IPS-15b (cell line): ENCODE data around the gene BLOC1S6.
"Not testable (repeated sequence)": the region's sequence is repeated elsewhere in the genome, so short reads cannot be mapped to it uniquely, and the experiment has no call there.

ENCODE experiments used
- H3K27me3 ChIP-seq: one replicate; pipeline ENCODE4 v1.6.1; 2013; ENCODE audit warnings: low read length; ENCODE audit not compliant: control insufficient read depth, insufficient read depth
- H3K36me3 ChIP-seq: one replicate; pipeline ENCODE4 v1.6.1; 2013; ENCODE audit warnings: low read length; ENCODE audit not compliant: control insufficient read depth, insufficient read depth
- H3K4me1 ChIP-seq: one replicate; pipeline ENCODE4 v1.6.1; 2013; ENCODE audit warnings: mild to moderate bottlenecking, low read length; ENCODE audit not compliant: control insufficient read depth, insufficient read depth
- H3K4me3 ChIP-seq: one replicate; pipeline ENCODE4 v1.5.1; 2013; ENCODE audit warnings: low read depth, low read length
- H3K9ac ChIP-seq: one replicate; pipeline ENCODE4 v1.6.1; 2013; ENCODE audit warnings: low read depth, mild to moderate bottlenecking, low read length
- H3K9me3 ChIP-seq: one replicate; pipeline ENCODE4 v1.6.1; 2013; ENCODE audit warnings: mild to moderate bottlenecking, low read length; ENCODE audit not compliant: control insufficient read depth, insufficient read depth

Gene BLOC1S6

GRCh38 chr15:45647828-45648227 is 60.6 kb downstream of the BLOC1S6 start:
- Histone ChIP-seq H3K9ac (no peak overlapping the region), H3K4me1 (no peaks in the 10 kb centered on the region), H3K27me3 (no peaks in the 10 kb centered on the region), H3K9me3 (no peaks in the 10 kb centered on the region), H3K4me3 (no peak overlapping the region), H3K36me3 (no peaks in the 10 kb centered on the region)

GRCh38 chr15:45648521-45649200 is 61.5 kb downstream of the BLOC1S6 start:
- H3K9me3 ChIP-seq = no peaks in the 10 kb centered on the region
- H3K36me3 ChIP-seq = no peaks in the 10 kb centered on the region
- no peak overlapping the region for H3K4me3 ChIP-seq
- H3K4me1 ChIP-seq = no peaks in the 10 kb centered on the region
- H3K27me3 ChIP-seq = no peaks in the 10 kb centered on the region
- H3K9ac ChIP-seq = no peak overlapping the region

GRCh38 chr15:45650007-45650406 is 62.8 kb downstream of the BLOC1S6 start:
- H3K27me3 ChIP-seq, H3K9ac ChIP-seq, H3K4me3 ChIP-seq, H3K9me3 ChIP-seq, H3K4me1 ChIP-seq, H3K36me3 ChIP-seq: not testable (repeated sequence)

GRCh38 chr15:45650889-45651525 is 63.8 kb downstream of the BLOC1S6 start:
- H3K4me1 ChIP-seq = no peaks in the 10 kb centered on the region
- no peaks in the 10 kb centered on the region for H3K36me3 ChIP-seq
- no peak overlapping the region for H3K9ac ChIP-seq
- no peaks in the 10 kb centered on the region for H3K9me3 ChIP-seq
- H3K4me3 ChIP-seq = no peak overlapping the region
- H3K27me3 ChIP-seq = no peaks in the 10 kb centered on the region

GRCh38 chr15:45653702-45654424 is 66.7 kb downstream of the BLOC1S6 start:
- H3K9me3 ChIP-seq = no peaks in the 10 kb centered on the region
- H3K4me3 ChIP-seq = no peak overlapping the region
- no peak overlapping the region for H3K9ac ChIP-seq
- H3K27me3 ChIP-seq = no peaks in the 10 kb centered on the region
- H3K36me3 ChIP-seq = no peaks in the 10 kb centered on the region
- no peaks in the 10 kb centered on the region for H3K4me1 ChIP-seq

GRCh38 chr15:45654749-45655148 is 67.6 kb downstream of the BLOC1S6 start:
- no peaks in the 10 kb centered on the region for H3K27me3 ChIP-seq
- no peaks in the 10 kb centered on the region for H3K9me3 ChIP-seq
- H3K9ac ChIP-seq = no peak overlapping the region
- H3K36me3 ChIP-seq = no peaks in the 10 kb centered on the region
- H3K4me1 ChIP-seq = no peaks in the 10 kb centered on the region
- H3K4me3 ChIP-seq = no peak overlapping the region

GRCh38 chr15:45657254-45657653 is 70.1 kb downstream of the BLOC1S6 start:
- no peaks in the 10 kb centered on the region for H3K36me3 ChIP-seq
- H3K9ac ChIP-seq = no peak overlapping the region
- H3K27me3 ChIP-seq = no peaks in the 10 kb centered on the region
- H3K4me1 ChIP-seq = peaks cover 5% of the 10 kb centered on the region
- H3K4me3 ChIP-seq = no peak overlapping the region
- no peaks in the 10 kb centered on the region for H3K9me3 ChIP-seq

- Histone ChIP-seq H3K27me3 (no peaks in the 10 kb centered on the region), H3K36me3 (no peaks in the 10 kb centered on the region), H3K4me3 (no peak overlapping the region), H3K9me3 (no peaks in the 10 kb centered on the region), H3K9ac (no peak overlapping the region), H3K4me1 (peaks cover 5% of the 10 kb centered on the region)
Observed at GRCh38 chr15:45657764-45658545, 70.8 kb downstream of the BLOC1S6 start.
